Measurements from ENCODE around the gene FOXP1.

DNA sequence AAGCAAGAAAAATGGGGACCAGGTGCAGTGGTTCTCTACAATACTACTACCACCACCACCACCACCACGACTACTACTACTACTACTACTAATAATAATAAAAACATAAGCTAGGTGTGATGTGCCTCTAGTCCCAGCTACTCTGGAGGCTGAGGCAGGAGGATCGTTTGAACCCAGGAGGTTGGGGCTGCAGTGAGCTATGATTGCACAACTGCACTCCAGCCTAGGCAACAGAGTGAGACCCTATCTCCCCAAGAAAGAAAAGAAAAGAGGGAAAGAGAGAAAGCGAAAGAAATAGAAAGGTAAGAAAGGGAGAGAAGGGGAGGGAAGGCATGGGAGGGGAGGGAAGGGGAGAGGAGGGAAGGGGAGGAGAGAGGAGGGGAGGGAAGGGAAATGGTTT lies 350.6 kb downstream of the FOXP1 start:
- TF ChIP-seq EZH2 (IDR thresholded peaks at IDR 0.05): no peak
- no peak for TF ChIP-seq CTCF (IDR thresholded peaks at IDR 0.05)

Data from neural progenitor cell (in vitro differentiated cells).